ENCODE measurements around the gene MAMSTR. TPM values are rescaled to one million over a fixed set of nuclear protein-coding genes. Genes with fewer than 3 reads are reported as not detected.
A peak's percentile ranks its signal among the peaks of the same experiment; 100 is the strongest.

MAMSTR gene
- total RNA-seq, 1 donor from 2014 or later: 1.0 TPM

- TF ChIP-seq CTCF (IDR thresholded peaks at IDR 0.05; ENCODE audit: insufficient read depth, low read length, poor library complexity, severe bottlenecking): no peak
- Histone ChIP-seq H3K4me3 (ENCODE audit: low read depth, low read length) (no peak overlapping the region), H3K27me3 (ENCODE audit: control insufficient read depth, insufficient read depth, low read length) (peaks cover 10% of the 10 kb centered on the region), H3K36me3 (ENCODE audit: control insufficient read depth, insufficient read depth, low read length) (no peaks in the 10 kb centered on the region)
- DNase-seq (ENCODE audit: low read depth): no peak
These were observed 43.0 kb downstream of the MAMSTR start for GRCh38 chr19:48676487-48676886.

GRCh38 chr19:48674921-48675824 lies 44.4 kb downstream of the MAMSTR start:
- no peaks in the 10 kb centered on the region for H3K36me3 ChIP-seq (ENCODE audit: control insufficient read depth, insufficient read depth, low read length)
- DNase-seq (ENCODE audit: low read depth): no peak
- peak; percentile 89 for TF ChIP-seq CTCF (IDR thresholded peaks at IDR 0.05; ENCODE audit: insufficient read depth, low read length, poor library complexity, severe bottlenecking)
- peaks cover 8% of the 10 kb centered on the region for H3K27me3 ChIP-seq (ENCODE audit: control insufficient read depth, insufficient read depth, low read length)
- H3K4me3 ChIP-seq (ENCODE audit: low read depth, low read length): no peak overlapping the region

- TF ChIP-seq CTCF (IDR thresholded peaks at IDR 0.05; ENCODE audit: insufficient read depth, low read length, poor library complexity, severe bottlenecking): no peak
- H3K36me3 ChIP-seq (ENCODE audit: control insufficient read depth, insufficient read depth, low read length): no peaks in the 10 kb centered on the region
- H3K27me3 ChIP-seq (ENCODE audit: control insufficient read depth, insufficient read depth, low read length): peaks cover 6% of the 10 kb centered on the region
- DNase-seq (ENCODE audit: low read depth): no peak
- no peak overlapping the region for H3K4me3 ChIP-seq (ENCODE audit: low read depth, low read length)
These were observed 45.2 kb downstream of the MAMSTR start for GRCh38 chr19:48674216-48674809.

GRCh38 chr19:48673436-48674100 lies 46.0 kb downstream of the MAMSTR start:
- Histone ChIP-seq H3K27me3 (ENCODE audit: control insufficient read depth, insufficient read depth, low read length) (peaks cover 6% of the 10 kb centered on the region), H3K36me3 (ENCODE audit: control insufficient read depth, insufficient read depth, low read length) (no peaks in the 10 kb centered on the region), H3K4me3 (ENCODE audit: low read depth, low read length) (no peak overlapping the region)
- TF ChIP-seq CTCF (IDR thresholded peaks at IDR 0.05; ENCODE audit: insufficient read depth, low read length, poor library complexity, severe bottlenecking): no peak
- no peak for DNase-seq (ENCODE audit: low read depth)

- no peak within 1 kb of the TSS for H3K4me3 ChIP-seq (ENCODE audit: low read depth, low read length)
- TF ChIP-seq CTCF (IDR thresholded peaks at IDR 0.05; ENCODE audit: insufficient read depth, low read length, poor library complexity, severe bottlenecking): no peak
- H3K36me3 ChIP-seq (ENCODE audit: control insufficient read depth, insufficient read depth, low read length): no peaks in the 10 kb centered on the region
- DNase-seq (ENCODE audit: low read depth): no peak
- peaks cover 6% of the 10 kb centered on the region for H3K27me3 ChIP-seq (ENCODE audit: control insufficient read depth, insufficient read depth, low read length)
These were observed 46.5 kb downstream of the MAMSTR start, which contains the start of gene NTN5 for GRCh38 chr19:48672994-48673393. Gene NTN5 (minus strand): TSS chr19:48673017. CDS start chr19:48670986, 2,031 bp downstream.

All from kidney epithelial cell (primary cell).